Thoracic aorta (tissue), 2 donors: ENCODE data around the gene CLDN24. TPM values are rescaled to one million over a fixed set of nuclear protein-coding genes. Genes with fewer than 3 reads are reported as not detected.

Source experiments
- ATAC-seq: fragments of 150-250 bp; one replicate; pipeline ENCODE4 v1.8.0; 2017; ENCODE audit warnings: low read depth; ENCODE audit not compliant: insufficient number of reproducible peaks, low FRiP score
- DNase-seq: peaks from one replicate; pipeline ENCODE4 v3.0.0-alpha.2; 2020; ENCODE audit warnings: low spot score
- H3K27ac ChIP-seq, 2 donors: fragments of 200-600 bp; sonication (generic); 1 replicate in 1 of 2; 2 replicates in 1 of 2; pipeline ENCODE4 v1.5.1; 2016; ENCODE audit warnings: mild to moderate bottlenecking in 2 of 2, moderate library complexity in 2 of 2
- H3K27me3 ChIP-seq: fragments of 200-600 bp; sonication (generic); replicated peaks from 2 replicates; pipeline ENCODE4 v1.6.0; 2016; ENCODE audit warnings: mild to moderate bottlenecking; ENCODE audit not compliant: insufficient read depth
- H3K36me3 ChIP-seq: fragments of 200-600 bp; sonication (generic); one replicate; pipeline ENCODE4 v1.5.1; 2016
- H3K4me1 ChIP-seq, 2 donors: fragments of 200-600 bp; sonication (generic); 1 replicate in 1 of 2; 2 replicates in 1 of 2; pipeline versions ENCODE4 v1.5.1 to v1.6.0; 2016; ENCODE audit warnings: low read depth in 2 of 2, mild to moderate bottlenecking in 1 of 2; ENCODE audit not compliant: control insufficient read depth in 1 of 2
- H3K4me3 ChIP-seq: fragments of 200-600 bp; sonication (generic); 2 replicates; pipeline ENCODE4 v1.5.1; 2016; ENCODE audit warnings: mild to moderate bottlenecking
- H3K9me3 ChIP-seq: fragments of 200-600 bp; sonication (generic); 2 replicates; pipeline ENCODE4 v1.5.1; 2016
- total RNA-seq, 2 donors: library from RNA; depleted of rRNA; stranded (reverse); fragments of >200 nt; gene quantifications; one replicate each; pipeline versions ENCODE4 v1.1.0 to v1.2.3, GENCODE V29; 2016
- TF ChIP-seq, protein P1 (sequence below): fragments of 200-600 bp; sonication (generic); IDR thresholded peaks from one replicate; pipeline ENCODE4 v1.5.1; 2019; ENCODE audit warnings: antibody characterized with exemption

CLDN24 gene
- total RNA-seq: not detected

GRCh38 chr4:183322326-183322725, at the start of gene CLDN24:
Gene CLDN24, minus strand, starts transcription at chr4:183322426. Its CDS starts 0 bp downstream, at chr4:183322426.
- Histone ChIP-seq H3K4me3 (no peak within 1 kb of the TSS), H3K4me1 (no peaks in the 10 kb centered on the region), H3K9me3 (no peaks in the 10 kb centered on the region), H3K36me3 (no peaks in the 10 kb centered on the region), H3K27me3 (no peaks in the 10 kb centered on the region), H3K27ac (no peak within 1 kb of the TSS)
- no peak for DNase-seq
- ATAC-seq: no peak
- TF ChIP-seq, protein P1, sequence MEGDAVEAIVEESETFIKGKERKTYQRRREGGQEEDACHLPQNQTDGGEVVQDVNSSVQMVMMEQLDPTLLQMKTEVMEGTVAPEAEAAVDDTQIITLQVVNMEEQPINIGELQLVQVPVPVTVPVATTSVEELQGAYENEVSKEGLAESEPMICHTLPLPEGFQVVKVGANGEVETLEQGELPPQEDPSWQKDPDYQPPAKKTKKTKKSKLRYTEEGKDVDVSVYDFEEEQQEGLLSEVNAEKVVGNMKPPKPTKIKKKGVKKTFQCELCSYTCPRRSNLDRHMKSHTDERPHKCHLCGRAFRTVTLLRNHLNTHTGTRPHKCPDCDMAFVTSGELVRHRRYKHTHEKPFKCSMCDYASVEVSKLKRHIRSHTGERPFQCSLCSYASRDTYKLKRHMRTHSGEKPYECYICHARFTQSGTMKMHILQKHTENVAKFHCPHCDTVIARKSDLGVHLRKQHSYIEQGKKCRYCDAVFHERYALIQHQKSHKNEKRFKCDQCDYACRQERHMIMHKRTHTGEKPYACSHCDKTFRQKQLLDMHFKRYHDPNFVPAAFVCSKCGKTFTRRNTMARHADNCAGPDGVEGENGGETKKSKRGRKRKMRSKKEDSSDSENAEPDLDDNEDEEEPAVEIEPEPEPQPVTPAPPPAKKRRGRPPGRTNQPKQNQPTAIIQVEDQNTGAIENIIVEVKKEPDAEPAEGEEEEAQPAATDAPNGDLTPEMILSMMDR: no peak

GRCh38 chr4:183370786-183371185, 48.6 kb upstream of the CLDN24 start:
- H3K9me3 ChIP-seq: no peaks in the 10 kb centered on the region
- H3K27ac ChIP-seq: no peak overlapping the region
- H3K27me3 ChIP-seq: no peaks in the 10 kb centered on the region
- TF ChIP-seq, protein P1: no peak
- H3K36me3 ChIP-seq: no peaks in the 10 kb centered on the region
- ATAC-seq (no peak), DNase-seq (no peak)
- H3K4me3 ChIP-seq: no peak overlapping the region
- H3K4me1 ChIP-seq: no peaks in the 10 kb centered on the region

DNA sequence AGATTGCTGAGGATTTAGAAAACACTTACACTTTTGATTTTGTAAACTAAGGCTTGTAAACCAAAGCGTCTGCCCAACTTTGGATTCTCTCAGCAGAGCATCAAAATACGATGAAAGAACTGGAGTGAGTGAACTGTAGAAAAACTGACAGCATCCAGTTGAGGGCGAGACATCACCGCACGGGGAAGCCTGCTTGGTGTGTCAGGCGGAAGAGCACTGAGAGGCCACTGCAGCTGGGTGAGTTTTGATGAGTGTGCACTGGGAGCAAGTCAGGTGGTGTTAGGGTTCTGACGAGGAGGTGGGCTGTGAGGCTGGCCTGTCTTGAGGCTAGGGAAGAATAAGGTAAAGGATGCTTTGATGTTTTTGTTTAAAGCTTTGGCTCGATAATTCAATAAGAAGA, 46.8 kb upstream of the CLDN24 start:
- H3K4me3 ChIP-seq: no peak overlapping the region
- ATAC-seq (no peak), DNase-seq (no peak)
- no peaks in the 10 kb centered on the region for H3K27me3 ChIP-seq
- TF ChIP-seq, protein P1: no peak
- H3K9me3 ChIP-seq: no peaks in the 10 kb centered on the region
- H3K4me1 ChIP-seq: no peaks in the 10 kb centered on the region
- H3K36me3 ChIP-seq: no peaks in the 10 kb centered on the region
- H3K27ac ChIP-seq: no peak overlapping the region

DNA sequence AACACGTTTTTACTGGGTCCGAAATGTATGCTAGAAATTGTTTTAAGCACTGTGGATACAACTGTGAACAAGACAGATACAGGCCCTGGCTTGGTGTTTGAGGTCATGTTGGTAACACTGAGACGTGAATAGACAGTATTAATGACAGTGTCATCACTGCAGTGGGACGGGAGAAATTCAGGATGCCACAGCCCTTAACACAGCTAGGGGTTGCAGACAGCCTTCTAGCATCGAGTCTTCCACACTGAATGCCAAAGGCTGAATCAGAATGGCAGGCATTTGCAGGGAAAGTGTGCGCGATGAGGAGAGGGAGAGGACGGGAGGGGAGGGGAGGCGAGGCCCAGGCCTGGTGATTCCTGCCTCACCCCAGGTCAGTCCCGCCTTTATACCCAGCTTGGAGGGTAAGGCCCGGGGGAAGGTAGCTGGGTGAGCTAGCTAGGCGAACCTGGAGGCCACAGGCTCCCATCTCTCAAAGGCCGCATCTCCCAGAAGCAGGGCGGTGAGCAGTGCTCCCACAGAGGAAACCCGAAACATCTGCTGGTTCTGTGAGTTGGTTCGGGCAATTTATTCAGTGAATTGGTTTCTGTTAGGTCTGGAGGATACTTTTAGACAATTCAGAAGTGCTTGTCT, 44.1 kb upstream of the CLDN24 start:
- ATAC-seq (no peak), DNase-seq (no peak)
- Histone ChIP-seq H3K36me3 (no peaks in the 10 kb centered on the region), H3K4me1 (no peaks in the 10 kb centered on the region), H3K9me3 (no peaks in the 10 kb centered on the region), H3K27ac (no peak overlapping the region), H3K27me3 (no peaks in the 10 kb centered on the region), H3K4me3 (no peak overlapping the region)
- TF ChIP-seq, protein P1: no peak

DNA sequence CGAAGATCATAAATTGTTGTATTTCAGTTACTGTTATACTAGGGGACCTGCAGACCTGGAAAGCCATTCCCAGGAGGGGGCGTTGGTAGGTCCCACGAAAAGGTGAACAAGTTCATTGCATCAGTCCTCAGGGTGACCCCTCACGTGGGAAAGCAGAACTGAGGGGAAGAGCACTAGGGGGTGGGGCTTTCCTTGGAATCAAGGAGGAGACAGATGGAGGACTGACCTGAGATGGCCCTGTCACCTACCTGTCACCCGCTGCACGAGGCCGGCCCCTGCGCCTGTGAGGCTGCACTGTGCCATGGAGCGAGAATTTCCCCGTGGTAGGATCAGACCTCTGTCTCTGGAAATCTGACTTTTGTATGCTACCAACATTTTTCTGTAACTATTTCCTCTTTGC, 41.8 kb upstream of the CLDN24 start:
- H3K36me3 ChIP-seq: no peaks in the 10 kb centered on the region
- H3K27me3 ChIP-seq: no peaks in the 10 kb centered on the region
- TF ChIP-seq, protein P1: no peak
- H3K4me1 ChIP-seq: no peaks in the 10 kb centered on the region
- no peak overlapping the region for H3K4me3 ChIP-seq
- ATAC-seq: no peak
- H3K27ac ChIP-seq: no peak overlapping the region
- DNase-seq: no peak
- no peaks in the 10 kb centered on the region for H3K9me3 ChIP-seq
